HG03039 (cell line): ENCODE results near the gene SELENON.

Experiments used
- ATAC-seq: cut with Tn5 transposase; IDR thresholded peaks from one replicate; pipeline ENCODE4 v1.9.1; 2021; ENCODE audit warnings: mild to moderate bottlenecking, moderate library complexity; ENCODE audit not compliant: unreplicated experiment

Gene SELENON, protein sequence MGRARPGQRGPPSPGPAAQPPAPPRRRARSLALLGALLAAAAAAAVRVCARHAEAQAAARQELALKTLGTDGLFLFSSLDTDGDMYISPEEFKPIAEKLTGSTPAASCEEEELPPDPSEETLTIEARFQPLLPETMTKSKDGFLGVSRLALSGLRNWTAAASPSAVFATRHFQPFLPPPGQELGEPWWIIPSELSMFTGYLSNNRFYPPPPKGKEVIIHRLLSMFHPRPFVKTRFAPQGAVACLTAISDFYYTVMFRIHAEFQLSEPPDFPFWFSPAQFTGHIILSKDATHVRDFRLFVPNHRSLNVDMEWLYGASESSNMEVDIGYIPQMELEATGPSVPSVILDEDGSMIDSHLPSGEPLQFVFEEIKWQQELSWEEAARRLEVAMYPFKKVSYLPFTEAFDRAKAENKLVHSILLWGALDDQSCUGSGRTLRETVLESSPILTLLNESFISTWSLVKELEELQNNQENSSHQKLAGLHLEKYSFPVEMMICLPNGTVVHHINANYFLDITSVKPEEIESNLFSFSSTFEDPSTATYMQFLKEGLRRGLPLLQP

DNA sequence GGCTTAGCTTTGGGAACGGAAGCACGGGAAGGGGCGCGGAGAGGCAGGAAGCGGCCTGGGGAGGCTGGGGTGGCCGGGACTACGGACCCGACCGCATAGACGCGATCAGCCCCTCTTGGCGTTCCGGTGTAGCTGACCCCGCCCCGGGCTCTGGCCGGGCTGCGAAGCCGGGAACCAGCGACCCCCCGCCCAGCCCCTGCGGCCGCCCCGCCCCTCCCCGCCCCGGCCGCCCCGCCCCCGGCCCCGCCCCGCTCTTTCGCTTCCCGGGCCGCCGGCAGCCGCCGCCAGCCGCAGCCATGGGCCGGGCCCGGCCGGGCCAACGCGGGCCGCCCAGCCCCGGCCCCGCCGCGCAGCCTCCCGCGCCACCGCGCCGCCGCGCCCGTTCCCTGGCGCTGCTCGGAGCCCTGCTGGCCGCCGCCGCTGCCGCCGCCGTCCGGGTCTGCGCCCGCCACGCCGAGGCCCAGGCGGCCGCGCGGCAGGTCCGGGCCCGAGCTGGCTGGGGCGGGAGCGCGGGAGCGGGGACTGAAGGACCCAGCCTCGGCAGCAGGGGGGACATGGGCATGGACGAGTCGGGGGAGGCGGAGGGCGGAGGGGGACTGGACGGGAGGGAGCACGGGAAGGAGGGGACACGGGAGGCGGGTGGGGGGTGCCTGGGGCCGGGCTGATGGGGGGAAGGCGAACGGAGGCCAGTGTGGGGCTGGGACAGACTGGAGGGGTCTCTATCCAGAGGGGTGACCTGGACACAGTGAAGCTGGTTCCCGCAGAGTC lies at the start of gene SELENON:
Gene SELENON (plus strand): TSS at position 259 of the 768 bp plus-strand sequence. CDS start 38 bp downstream, at position 297.
- no peak for ATAC-seq

DNA sequence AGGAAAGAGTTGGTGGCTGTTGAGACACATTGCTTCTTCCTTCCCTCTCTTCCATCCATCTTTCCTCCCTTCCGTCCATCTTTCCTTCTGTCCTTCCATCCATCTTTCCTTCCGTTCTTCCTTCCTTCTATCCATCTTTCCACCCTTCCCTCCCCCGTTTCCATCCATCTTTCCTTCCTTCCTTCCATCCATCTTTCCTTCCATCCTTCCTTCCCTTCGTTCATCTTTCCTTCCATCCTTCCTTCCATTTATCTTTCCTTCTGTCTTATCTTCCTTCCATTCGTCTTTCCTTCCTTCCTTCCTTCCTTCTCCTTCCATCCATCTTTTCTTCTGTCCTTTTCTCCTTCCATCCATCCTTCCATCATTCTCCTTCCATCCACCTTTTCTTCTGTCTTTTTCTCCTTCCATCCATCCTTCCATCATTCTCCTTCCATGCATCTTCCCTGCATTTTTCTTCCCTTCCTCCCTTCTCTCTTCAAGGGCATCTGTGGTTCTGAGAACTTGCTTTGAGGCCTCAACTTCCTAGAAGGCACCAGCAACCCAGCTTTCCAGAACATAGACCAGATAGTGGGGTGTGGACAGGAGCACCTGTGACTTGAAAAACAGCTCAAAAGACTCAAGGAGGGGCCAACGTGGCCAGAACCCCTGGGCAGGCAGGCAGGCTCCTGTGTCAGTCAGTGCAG lies 48.9 kb upstream of the SELENON start:
- ATAC-seq, result no peak

DNA sequence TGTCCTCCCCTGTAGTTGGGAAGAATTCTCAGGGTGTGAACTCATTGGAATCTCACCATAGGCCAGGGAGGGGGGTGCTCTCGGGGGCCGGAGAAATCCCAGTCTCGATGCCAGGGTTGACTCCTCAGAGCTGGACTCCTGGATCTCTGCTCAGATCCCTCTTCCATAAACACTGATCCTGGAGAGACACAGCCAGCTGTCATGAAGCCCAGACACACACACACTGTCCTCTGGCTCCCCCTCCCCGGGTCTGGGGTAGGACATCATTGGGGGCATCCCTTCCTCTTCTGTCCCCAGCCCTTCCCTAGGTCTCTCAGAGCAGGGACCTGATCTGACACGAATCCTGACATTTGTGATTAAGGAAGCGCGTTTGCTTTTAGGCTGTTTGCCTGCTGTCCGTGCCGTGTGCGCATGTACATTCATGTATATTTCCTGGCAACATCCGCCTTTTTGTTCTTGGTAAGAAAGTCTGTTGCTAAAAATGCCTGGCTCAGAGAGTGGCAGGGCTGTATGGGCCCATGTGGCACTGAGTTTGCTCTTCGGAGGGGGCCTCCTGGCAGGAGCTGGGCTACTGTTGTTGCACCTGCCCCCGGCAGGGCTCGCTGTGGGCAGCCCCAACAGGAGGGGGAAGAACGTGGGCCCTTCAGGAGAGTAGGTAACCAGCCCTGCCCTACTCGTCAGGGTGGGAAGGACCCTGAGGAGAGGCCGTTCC lies 45.4 kb upstream of the SELENON start:
- ATAC-seq, result no peak

DNA sequence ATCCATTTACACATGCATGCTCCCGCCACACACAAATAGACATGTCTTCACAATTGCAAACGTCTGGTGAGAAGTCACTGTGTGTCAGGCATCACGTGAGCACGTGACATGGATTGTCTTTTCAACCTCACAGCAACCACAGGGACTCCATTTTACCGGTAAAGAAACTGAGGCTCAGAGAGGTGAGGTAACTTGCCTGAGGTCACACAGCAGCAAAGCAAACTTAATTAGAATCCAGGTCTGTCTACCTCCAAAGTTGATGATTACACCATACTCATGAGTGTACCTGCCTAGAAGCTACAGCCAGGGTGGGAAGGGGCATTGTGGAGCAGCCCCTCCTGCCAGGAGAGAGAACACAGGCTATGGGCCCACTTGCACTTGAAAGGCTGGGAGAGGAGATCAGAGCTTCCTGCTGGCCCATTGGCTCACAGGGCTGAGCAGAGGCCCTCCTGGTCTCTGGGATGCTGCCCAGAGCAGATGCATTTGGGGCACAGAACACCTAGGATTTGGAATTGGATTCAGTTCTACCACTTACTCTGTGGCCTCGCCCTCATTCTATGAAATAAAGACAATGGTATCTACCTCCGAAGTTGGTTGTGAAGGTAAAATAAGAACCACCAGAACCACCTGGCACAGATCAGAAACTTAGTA lies 44.4 kb upstream of the SELENON start:
- no peak for ATAC-seq

DNA sequence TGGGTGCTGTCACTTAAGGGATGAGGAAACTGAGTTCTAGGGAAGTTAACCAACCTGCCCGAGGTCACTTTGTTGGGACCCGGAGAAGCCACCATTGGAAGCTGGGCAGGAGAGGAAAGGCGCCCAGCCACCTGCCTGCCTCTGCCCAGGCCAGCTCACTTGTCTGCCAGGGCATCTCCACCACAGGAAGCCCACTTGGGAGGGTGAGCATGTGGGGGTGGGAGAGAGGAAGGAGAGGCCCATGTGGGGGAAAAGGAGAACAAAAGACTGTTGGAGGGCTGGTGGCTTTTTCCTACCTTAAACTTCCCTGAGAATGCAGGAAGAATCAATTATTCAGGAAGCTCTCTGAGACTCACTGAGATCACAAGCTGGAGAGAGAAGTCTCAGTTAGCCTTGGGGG lies 43.8 kb upstream of the SELENON start:
- ATAC-seq, result no peak

DNA sequence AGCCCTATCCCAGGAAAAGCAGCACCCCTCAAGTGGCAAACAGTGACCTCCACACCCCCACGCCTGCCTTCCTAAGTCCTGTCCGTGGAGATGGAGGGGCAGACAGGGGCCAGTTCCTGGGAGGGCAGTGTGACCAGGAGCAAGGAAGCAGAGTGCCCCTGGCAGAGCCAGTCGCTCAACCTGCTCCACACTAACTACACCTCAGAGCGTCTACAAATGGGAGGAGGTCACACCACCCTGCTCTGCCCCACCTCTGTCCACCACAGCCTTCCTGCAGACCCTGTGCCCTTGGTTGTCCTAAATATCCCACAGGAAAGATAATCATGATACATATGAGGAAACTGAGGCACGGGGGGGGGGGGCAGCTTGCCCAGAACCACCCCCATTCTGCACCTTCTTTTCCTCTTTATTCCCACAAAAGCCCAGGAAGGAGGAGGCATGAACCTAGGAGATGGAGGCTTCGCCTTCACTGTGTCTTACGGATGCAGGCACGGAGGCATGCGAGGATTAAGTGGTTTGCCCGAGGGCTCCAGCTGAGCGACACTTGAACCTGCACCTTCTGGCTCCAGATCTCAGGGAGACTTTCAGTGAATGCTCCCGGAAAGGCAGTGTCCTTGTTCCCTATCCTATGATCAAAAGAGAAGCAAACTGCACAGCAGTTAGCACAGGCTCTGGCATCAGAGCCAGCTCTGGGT lies 42.7 kb upstream of the SELENON start:
- ATAC-seq, result no peak

DNA sequence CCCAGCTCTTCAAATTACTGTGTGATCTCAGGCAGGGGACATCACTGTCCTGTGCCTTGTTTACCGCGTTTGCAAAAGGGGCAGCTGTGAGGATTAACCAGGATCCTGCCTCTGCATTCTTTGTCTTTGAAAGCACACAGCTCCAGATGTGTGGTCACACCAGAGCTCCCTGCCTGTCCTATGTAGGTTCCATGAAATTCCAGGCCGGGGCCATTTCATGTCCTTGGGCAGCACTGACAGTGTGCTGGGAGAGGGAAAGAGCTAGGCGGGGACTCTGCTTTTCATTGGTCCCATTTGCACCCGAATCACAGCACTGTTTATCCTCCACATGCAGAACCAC lies 42.2 kb upstream of the SELENON start:
- ATAC-seq, result no peak

DNA sequence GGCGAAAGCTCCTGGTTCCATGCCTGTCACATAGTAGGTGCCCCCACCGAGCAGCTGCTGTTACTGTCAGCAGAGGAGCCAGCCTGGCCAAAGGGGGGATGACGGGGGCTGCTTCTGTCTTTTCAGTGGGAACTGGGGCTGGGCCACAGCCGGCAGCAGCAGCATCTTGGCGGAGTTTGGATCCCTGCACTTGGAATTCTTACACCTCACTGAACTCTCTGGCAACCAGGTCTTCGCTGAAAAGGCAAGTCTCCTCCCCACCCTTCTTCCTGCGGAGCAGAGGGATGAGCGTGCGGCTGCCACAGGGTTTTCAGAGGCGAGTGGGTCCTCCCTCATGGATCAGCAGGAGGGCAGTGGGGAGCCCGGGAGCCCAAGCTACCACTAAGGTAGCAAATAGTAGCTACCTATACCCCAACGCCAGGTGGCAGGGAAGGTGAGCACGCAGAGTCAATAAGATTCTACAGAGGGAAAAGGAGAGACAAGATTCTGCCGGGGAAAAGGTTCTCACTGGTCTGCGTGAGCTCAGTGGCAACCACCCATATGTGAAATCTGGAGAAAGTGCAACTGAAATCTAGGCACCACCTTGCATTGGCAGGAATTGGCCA lies 41.4 kb upstream of the SELENON start:
- ATAC-seq, result no peak

DNA sequence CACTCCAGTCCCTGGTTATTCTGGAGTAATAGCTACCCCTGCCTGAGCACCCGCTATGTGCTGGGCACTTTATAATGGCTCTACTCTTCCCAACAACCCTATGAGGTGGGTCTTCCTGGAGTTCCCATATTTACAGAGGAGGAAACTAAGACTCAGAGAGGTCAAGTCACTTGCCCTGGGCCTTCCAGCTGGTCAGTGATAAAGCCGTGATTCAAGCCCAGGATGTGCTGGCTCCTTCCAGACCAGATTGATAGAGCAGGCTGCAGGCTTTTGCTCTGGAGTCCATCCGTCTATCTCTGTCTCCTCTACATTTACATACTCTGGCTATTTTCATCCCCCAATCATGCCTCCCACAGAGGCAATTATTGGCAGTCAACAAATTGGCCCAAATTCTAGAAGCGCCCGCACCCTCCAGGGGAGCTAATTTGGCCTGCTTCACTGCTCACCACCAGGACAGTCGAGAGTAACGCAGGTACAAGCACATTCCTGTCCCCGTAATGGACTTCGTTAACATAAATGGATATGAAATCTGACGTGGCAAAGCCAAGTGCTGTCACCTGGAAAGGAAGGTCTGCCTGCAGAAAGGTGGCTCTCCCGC lies 39.8 kb upstream of the SELENON start:
- ATAC-seq, result no peak

DNA sequence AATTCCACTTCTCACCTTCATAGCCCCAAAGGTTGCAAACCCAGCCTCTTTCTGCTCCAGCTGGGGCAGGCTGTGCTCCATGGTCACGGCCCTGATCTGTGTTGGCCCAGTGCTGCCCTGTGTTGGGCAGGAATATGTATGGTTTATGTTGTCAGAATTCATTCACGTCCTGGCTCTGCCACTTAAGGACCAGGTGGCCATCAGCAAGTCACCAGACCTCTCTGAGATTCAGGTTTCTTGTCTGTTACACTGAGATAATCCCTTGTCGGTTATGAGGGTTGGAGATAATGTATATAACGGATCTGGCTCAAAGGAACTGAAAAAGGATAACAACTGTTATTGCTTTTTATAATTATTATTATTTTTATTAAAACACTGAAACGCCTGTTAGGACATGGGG lies 39.1 kb upstream of the SELENON start:
- ATAC-seq, result no peak

DNA sequence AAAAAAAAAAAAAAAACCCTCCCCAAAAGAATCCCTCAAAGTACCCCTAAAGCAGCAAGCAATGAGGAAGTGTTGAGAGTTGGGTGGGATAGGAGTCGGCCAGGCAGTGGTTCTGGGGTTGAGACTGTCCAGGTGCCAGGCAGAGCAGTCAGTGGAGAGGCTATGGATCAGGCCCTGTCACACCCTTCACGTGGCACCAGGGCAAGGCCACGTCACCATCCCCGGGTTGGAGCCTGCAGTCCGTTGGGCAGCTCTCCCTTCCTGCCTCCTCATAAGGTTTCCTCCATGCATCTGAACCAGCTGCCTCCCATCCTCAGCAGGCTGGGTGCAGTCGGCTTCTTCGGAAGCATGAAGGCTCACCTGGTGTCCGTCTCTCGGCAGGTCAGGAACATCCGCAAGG lies 36.5 kb upstream of the SELENON start:
- ATAC-seq, result no peak

DNA sequence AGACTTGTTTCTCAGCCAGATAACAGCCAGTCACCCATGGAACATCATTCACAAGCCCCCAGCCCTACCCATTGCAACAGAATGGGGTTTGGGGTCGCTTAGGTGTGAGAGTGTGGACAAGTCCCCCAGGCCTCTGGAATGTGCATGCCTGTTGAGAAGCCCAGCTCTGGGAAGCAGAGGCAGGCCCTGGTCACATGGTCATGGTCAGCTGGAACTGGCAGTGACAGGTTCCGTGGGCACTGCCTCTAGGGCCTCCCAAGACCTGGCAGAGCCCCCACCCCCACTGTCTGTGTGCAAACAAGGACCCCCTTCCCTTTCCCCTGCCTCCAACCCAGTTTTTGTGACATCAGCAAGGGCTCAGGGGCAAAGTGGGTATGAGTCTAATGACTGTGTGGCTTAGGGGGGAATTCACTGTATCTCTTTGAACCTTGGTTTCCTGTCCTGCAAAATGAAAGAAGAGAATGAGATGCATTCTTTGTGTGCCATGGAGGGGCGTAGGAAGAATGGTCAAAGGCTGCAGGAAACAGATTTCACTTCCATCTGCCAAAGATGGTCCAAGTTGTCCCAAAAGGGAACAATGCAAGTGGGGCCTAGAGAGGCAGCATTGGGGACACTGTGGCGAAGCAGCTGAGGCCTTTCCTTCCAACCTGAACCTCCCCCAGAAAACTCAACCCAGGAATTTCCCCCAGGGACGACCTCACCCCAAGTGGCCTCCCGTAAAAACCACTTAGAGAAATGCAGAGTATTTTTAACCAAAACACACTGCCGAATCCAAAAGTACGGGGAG lies 34.7 kb upstream of the SELENON start:
- ATAC-seq, result no peak

DNA sequence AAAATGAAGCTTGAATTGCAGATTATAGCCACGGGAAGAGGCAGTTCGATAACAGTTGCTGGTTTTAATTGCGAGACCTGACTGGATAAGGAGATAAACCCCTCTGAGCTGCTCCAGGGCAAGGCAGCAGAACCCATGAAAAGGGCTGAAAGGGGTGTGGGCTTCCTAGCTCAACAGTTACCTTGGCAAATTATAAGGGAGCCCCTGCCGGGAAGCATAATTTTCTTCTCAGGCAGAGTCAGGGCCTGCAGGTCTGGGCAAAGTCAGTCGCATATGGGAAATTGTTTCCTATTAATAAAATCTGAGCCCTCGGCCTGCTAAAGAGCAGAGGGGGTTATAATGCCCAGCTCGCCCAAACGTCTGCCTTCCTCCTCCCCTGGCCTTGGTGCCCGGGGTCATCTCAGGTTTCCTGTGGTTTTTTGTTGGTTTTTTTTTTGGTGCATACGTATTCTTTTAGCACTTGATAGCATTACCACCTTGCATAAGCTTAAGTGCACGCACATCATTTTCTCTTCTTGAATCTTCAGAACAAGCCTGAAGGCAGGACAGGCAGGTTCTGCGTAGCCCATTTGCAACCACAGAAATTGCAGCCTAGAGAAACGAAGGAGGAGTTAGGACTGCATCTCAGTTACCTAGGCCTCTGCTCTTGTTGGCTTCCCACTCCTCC lies 33.9 kb upstream of the SELENON start:
- no peak for ATAC-seq

DNA sequence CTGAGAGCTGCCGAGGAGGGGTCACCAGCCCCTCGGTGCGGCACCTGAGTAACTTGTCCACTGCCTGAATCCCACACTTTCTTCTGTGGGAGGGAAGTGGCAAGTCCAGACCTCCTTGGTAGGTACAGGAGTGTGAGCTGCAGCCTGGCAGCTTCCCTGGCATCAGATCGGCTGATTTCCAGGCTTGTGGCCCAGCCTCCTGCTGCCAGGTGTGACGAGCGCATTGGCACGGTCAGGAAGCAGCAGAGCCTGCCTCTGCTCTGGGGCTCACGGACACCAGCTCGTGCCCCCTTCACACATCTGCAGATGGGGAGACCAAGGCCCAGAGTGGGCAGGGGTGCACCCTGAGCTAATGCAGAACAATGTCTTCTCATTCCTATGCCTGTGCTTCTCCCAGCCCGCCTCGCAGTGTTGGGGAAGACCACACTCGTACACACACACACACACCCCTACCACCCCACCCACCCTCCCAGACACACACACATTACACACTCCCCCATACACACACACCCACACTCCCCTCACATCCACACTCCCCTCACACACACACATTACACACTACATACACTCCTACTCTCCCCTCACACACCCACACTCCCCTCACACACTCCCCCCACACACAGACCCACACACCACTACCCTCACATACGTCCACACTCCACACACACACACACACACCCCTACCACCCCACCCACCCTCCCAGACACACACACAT lies 33.1 kb upstream of the SELENON start:
- no peak for ATAC-seq

DNA sequence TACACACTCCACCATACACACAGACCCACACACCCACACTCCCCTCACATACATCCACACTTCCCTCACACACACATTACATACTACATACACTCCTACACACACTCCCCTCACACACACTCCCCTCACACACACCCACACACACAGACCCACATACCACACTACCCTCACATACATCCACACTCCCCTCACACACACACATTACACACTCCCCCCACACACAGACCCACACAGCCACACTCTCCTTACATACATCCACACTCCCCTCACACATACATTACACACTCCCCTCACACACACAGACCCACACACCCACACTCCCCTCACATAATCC lies 32.6 kb upstream of the SELENON start:
- no peak for ATAC-seq

DNA sequence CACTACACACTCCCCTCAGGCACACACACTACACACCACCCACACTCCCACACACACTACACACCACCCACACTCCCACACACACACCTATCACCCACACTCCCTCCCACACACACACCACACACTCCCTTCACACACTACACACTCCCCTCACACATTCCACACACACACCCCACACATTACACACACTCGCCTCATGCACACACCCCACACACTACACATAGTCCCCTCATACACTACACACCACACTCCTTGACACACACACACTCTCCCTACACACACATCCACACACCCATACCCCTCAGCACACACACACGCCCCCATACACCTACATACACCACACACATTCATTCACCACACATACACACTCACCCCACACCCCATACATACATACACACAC lies 31.0 kb upstream of the SELENON start:
- no peak for ATAC-seq
